Smooth muscle cell (in vitro differentiated cells): Measurements from ENCODE around the gene CHRNA5. TPM values are rescaled to one million over a fixed set of nuclear protein-coding genes. Genes with fewer than 3 reads are reported as not detected.

Experiments used
- DNase-seq: peaks from one replicate; lab custom pipeline; 2025; ENCODE audit not compliant: unreplicated experiment; lab: John Stamatoyannopoulos, UW
- H2AFZ ChIP-seq: fragments of 200-600 bp; sonication (generic); 2 replicates; pipeline ENCODE4 v1.6.0; 2016; ENCODE audit warnings: antibody characterized with exemption, low read depth, mild to moderate bottlenecking
- H3F3A ChIP-seq: fragments of 200-600 bp; sonication (generic); 2 replicates; pipeline ENCODE4 v1.6.0; 2017; ENCODE audit warnings: antibody characterized with exemption, low read depth
- H3K27ac ChIP-seq: fragments of 200-600 bp; sonication (generic); 2 replicates; pipeline ENCODE4 v1.5.1; 2016; ENCODE audit warnings: low read depth, mild to moderate bottlenecking
- H3K27me3 ChIP-seq: fragments of 200-600 bp; sonication (generic); 2 replicates; pipeline ENCODE4 v1.6.1; 2016; ENCODE audit warnings: low read depth, mild to moderate bottlenecking
- H3K36me3 ChIP-seq: fragments of 200-600 bp; sonication (generic); 2 replicates; pipeline ENCODE4 v1.5.1; 2016; ENCODE audit warnings: low read depth
- H3K4me1 ChIP-seq: fragments of 200-600 bp; sonication (generic); 2 replicates; pipeline ENCODE4 v1.5.1; 2016; ENCODE audit warnings: low read depth
- H3K4me2 ChIP-seq: fragments of 200-600 bp; sonication (generic); 2 replicates; pipeline ENCODE4 v1.6.0; 2016; ENCODE audit warnings: mild to moderate bottlenecking
- H3K4me3 ChIP-seq: fragments of 200-600 bp; sonication (generic); 2 replicates; pipeline ENCODE4 v1.5.1; 2016; ENCODE audit warnings: mild to moderate bottlenecking
- H3K79me2 ChIP-seq: fragments of 200-600 bp; sonication (generic); 2 replicates; pipeline ENCODE4 v1.6.0; 2016; ENCODE audit warnings: low read depth, mild to moderate bottlenecking
- H3K9ac ChIP-seq: fragments of 200-600 bp; sonication (generic); 2 replicates; pipeline ENCODE4 v1.6.0; 2016; ENCODE audit warnings: low read depth
- H3K9me3 ChIP-seq: fragments of 200-600 bp; sonication (generic); replicated peaks from 2 replicates; pipeline ENCODE4 v1.5.1; 2016; ENCODE audit warnings: low read depth
- H4K20me1 ChIP-seq: fragments of 200-600 bp; sonication (generic); 2 replicates; pipeline ENCODE4 v1.6.0; 2016; ENCODE audit warnings: low read depth
- CTCF ChIP-seq: fragments of 200-600 bp; sonication (generic); IDR thresholded peaks from 2 replicates; pipeline ENCODE4 v1.5.1; 2017; ENCODE audit warnings: borderline replicate concordance, mild to moderate bottlenecking, antibody characterized with exemption; ENCODE audit not compliant: insufficient read depth, poor library complexity, severe bottlenecking
- WGBS: methylation state at CpG from one replicate; pipeline ENCODE4 v1.1.7; 2016; ENCODE audit warnings: low lambda C conversion rate; 5-methylcytosine and 5-hydroxymethylcytosine counted together
- polyA plus RNA-seq: library from polyadenylated mRNA; unstranded; fragments of >200 nt; fragmentation: Nextera tagmentation; extraction: Ambion mirVana; gene quantifications from 2 replicates; pipeline ENCODE4 v1.2.1, GENCODE V29; 2016
- total RNA-seq: library from RNA; depleted of rRNA; stranded (reverse); fragments of >200 nt; gene quantifications from 2 replicates; pipeline ENCODE4 v1.2.3, GENCODE V29; 2014

The CHRNA5 gene
- total and polyA plus RNA-seq, 2 experiments from 2014 or later = 0.85 to 2.4 TPM

DNA sequence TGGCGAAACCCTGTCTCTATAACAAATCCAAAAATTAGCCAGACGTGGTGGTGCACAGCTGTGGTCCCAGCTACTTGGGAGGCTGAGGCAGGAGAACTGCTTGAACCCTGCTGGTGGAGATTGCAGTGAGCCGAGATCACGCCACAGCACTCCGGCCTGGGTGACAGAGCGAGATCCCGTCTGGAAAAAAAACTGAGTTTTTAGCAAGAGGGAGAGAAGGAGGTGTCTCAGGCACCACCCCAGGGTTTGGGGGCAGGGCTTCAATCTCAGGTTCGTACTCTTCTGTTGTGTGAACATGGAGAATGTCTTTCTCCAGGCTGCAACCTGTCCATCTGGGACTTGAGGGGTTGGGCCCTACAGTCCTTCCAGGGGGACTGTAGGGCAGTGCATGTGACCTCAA is 52.7 kb downstream of the CHRNA5 start:
- no peaks in the 10 kb centered on the region for H3F3A ChIP-seq
- H3K4me2 ChIP-seq = no peak overlapping the region
- peaks cover 6% of the 10 kb centered on the region for H3K4me1 ChIP-seq
- H3K27ac ChIP-seq = no peak overlapping the region
- no peaks in the 10 kb centered on the region for H4K20me1 ChIP-seq
- no peaks in the 10 kb centered on the region for H3K79me2 ChIP-seq
- peaks cover 45% of the 10 kb centered on the region for H3K27me3 ChIP-seq
- no peaks in the 10 kb centered on the region for H3K36me3 ChIP-seq
- no peak for DNase-seq
- H2AFZ ChIP-seq = no peak overlapping the region
- TF ChIP-seq CTCF = no peak
- 87% methylated on average over 8 of the region's 8 CpGs for WGBS
- H3K9me3 ChIP-seq = no peaks in the 10 kb centered on the region
- H3K4me3 ChIP-seq = no peak overlapping the region
- H3K9ac ChIP-seq = no peak overlapping the region

- Histone ChIP-seq H4K20me1 (no peaks in the 10 kb centered on the region), H3K4me3 (no peak overlapping the region), H3K79me2 (no peaks in the 10 kb centered on the region), H3K27me3 (peaks cover 50% of the 10 kb centered on the region), H3K36me3 (no peaks in the 10 kb centered on the region), H3K9ac (no peak overlapping the region), H2AFZ (no peak overlapping the region), H3K27ac (no peak overlapping the region), H3K9me3 (no peaks in the 10 kb centered on the region), H3K4me1 (peaks cover 6% of the 10 kb centered on the region), H3F3A (no peaks in the 10 kb centered on the region), H3K4me2 (peak overlapping the region; percentile 14)
- DNase-seq = peak; percentile 65
- WGBS = 9% methylated on average over 8 of the region's 8 CpGs
- peak; percentile 87 for TF ChIP-seq CTCF
Measured at GRCh38 chr15:78618490-78618934, 53.2 kb downstream of the CHRNA5 start.

GRCh38 chr15:78619022-78619950 is 54.0 kb downstream of the CHRNA5 start:
- no peaks in the 10 kb centered on the region for H3F3A ChIP-seq
- H3K4me2 ChIP-seq = peak overlapping the region; percentile 85
- no peaks in the 10 kb centered on the region for H3K79me2 ChIP-seq
- DNase-seq = no peak
- no peak overlapping the region for H2AFZ ChIP-seq
- TF ChIP-seq CTCF = no peak
- WGBS = 54% methylated on average over 20 of the region's 20 CpGs
- H3K9me3 ChIP-seq = no peaks in the 10 kb centered on the region
- peaks cover 56% of the 10 kb centered on the region for H3K27me3 ChIP-seq
- H3K27ac ChIP-seq = no peak overlapping the region
- no peak overlapping the region for H3K4me3 ChIP-seq
- H3K4me1 ChIP-seq = peaks cover 6% of the 10 kb centered on the region
- no peaks in the 10 kb centered on the region for H3K36me3 ChIP-seq
- no peaks in the 10 kb centered on the region for H4K20me1 ChIP-seq
- H3K9ac ChIP-seq = no peak overlapping the region
